ENCODE data around the gene LRMDA.

LRMDA gene

GRCh38 chr10:75540981-75541380, 109.6 kb downstream of the LRMDA start:
- H3K4me3 ChIP-seq (ENCODE audit: low read length) = no peak overlapping the region
- no peak for TF ChIP-seq ZNF274 (IDR thresholded peaks at IDR 0.05; ENCODE audit: low read depth, low read length)

- TF ChIP-seq ZNF274 (IDR thresholded peaks at IDR 0.05; ENCODE audit: low read depth, low read length) = no peak
Measured at GRCh38 chr10:75541411-75541810, 110.0 kb downstream of the LRMDA start.

GRCh38 chr10:75542084-75542483, 110.7 kb downstream of the LRMDA start:
- TF ChIP-seq ZNF274 (IDR thresholded peaks at IDR 0.05; ENCODE audit: low read depth, low read length) = no peak
- H3K4me3 ChIP-seq (ENCODE audit: low read length) = no peak overlapping the region

More at GRCh38 chr10:75541411-75541810, 110.0 kb downstream of the LRMDA start:
- H3K4me3 ChIP-seq (ENCODE audit: low read length) = no peak overlapping the region

GRCh38 chr10:75542906-75543305, 111.5 kb downstream of the LRMDA start:
- no peak for TF ChIP-seq ZNF274 (IDR thresholded peaks at IDR 0.05; ENCODE audit: low read depth, low read length)
- no peak overlapping the region for H3K4me3 ChIP-seq (ENCODE audit: low read length)

GRCh38 chr10:75544386-75544785, 113.0 kb downstream of the LRMDA start:
- no peak for TF ChIP-seq ZNF274 (IDR thresholded peaks at IDR 0.05; ENCODE audit: low read depth, low read length)
- no peak overlapping the region for H3K4me3 ChIP-seq (ENCODE audit: low read length)

GRCh38 chr10:75544993-75545706, 113.7 kb downstream of the LRMDA start:
- no peak for TF ChIP-seq ZNF274 (IDR thresholded peaks at IDR 0.05; ENCODE audit: low read depth, low read length)
- H3K4me3 ChIP-seq (ENCODE audit: low read length) = no peak overlapping the region

GRCh38 chr10:75546004-75546403, 114.6 kb downstream of the LRMDA start:
- no peak overlapping the region for H3K4me3 ChIP-seq (ENCODE audit: low read length)
- no peak for TF ChIP-seq ZNF274 (IDR thresholded peaks at IDR 0.05; ENCODE audit: low read depth, low read length)

- TF ChIP-seq ZNF274 (IDR thresholded peaks at IDR 0.05; ENCODE audit: low read depth, low read length) = no peak
- H3K4me3 ChIP-seq (ENCODE audit: low read length) = no peak overlapping the region
Measured at GRCh38 chr10:75547391-75548298, 116.2 kb downstream of the LRMDA start.

- no peak overlapping the region for H3K4me3 ChIP-seq (ENCODE audit: low read length)
- TF ChIP-seq ZNF274 (IDR thresholded peaks at IDR 0.05; ENCODE audit: low read depth, low read length) = no peak
Measured at GRCh38 chr10:75548356-75548755, 116.9 kb downstream of the LRMDA start.

- no peak overlapping the region for H3K4me3 ChIP-seq (ENCODE audit: low read length)
- no peak for TF ChIP-seq ZNF274 (IDR thresholded peaks at IDR 0.05; ENCODE audit: low read depth, low read length)
Measured at GRCh38 chr10:75550191-75550590, 118.8 kb downstream of the LRMDA start.

GRCh38 chr10:75552171-75552570, 120.7 kb downstream of the LRMDA start:
- TF ChIP-seq ZNF274 (IDR thresholded peaks at IDR 0.05; ENCODE audit: low read depth, low read length) = no peak

GRCh38 chr10:75553550-75553949, 122.1 kb downstream of the LRMDA start:
- no peak for TF ChIP-seq ZNF274 (IDR thresholded peaks at IDR 0.05; ENCODE audit: low read depth, low read length)
- no peak overlapping the region for H3K4me3 ChIP-seq (ENCODE audit: low read length)

More at GRCh38 chr10:75552171-75552570, 120.7 kb downstream of the LRMDA start:
- H3K4me3 ChIP-seq (ENCODE audit: low read length) = no peak overlapping the region

- no peak overlapping the region for H3K4me3 ChIP-seq (ENCODE audit: low read length)
- no peak for TF ChIP-seq ZNF274 (IDR thresholded peaks at IDR 0.05; ENCODE audit: low read depth, low read length)
Measured at GRCh38 chr10:75555323-75555722, 123.9 kb downstream of the LRMDA start.

GRCh38 chr10:75556320-75556719, 124.9 kb downstream of the LRMDA start:
- no peak for TF ChIP-seq ZNF274 (IDR thresholded peaks at IDR 0.05; ENCODE audit: low read depth, low read length)
- no peak overlapping the region for H3K4me3 ChIP-seq (ENCODE audit: low read length)

All from GM08714 (cell line).